NCI-H1694 (cell line): ENCODE results near the gene NRG3.

ENCODE experiments used
- DNase-seq: peaks from one replicate; lab custom pipeline; 2025; lab: John Stamatoyannopoulos, UW

The NRG3 gene

DNA sequence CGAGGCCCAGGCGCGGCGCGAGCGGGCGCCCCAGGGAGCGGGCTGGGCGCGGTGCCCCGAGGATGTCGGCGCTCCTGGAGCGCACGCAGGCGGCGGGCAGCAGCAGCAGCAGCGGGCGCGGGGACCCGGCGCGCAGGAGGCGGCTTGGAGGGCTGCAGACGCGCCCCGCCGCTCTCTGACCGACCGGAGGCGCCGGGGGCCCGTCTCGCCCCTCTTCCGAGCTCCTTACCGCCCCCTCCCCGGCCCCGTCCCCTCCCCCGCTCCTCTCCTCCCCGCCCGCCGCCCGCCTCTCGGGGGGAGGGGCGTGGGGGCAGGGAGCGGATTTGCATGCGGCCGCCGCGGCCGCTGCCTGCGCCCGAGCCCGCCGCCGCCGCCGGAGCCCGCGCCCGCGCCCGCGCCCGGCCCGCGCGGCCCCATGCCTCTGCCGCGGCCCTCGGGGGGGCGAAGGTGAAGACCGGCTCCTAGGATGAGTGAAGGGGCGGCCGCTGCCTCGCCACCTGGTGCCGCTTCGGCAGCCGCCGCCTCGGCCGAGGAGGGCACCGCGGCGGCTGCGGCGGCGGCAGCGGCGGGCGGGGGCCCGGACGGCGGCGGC lies at the start of gene NRG3:
Gene NRG3 (plus strand): TSS at position 320 of the 592 bp plus-strand sequence.
- no peak for DNase-seq

DNA sequence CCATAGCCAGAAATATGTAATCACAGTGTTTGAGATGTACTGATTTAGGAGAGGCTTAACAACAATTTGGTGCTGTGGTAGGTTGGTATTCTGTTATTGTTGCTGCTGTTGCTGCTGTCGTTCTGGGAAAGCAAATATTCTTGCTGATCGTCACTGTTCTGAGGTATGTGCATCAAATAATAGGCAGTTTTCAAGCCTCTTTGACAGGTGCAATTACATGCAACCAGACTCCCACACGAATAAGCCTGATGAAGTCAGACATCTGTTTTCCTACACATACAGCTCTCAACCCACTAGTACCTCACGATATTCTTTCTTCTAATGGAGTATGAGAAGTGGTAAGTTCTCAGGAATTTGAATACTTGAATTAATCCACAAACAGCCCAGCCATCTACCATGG lies 46.7 kb upstream of the NRG3 start:
- no peak for DNase-seq

DNA sequence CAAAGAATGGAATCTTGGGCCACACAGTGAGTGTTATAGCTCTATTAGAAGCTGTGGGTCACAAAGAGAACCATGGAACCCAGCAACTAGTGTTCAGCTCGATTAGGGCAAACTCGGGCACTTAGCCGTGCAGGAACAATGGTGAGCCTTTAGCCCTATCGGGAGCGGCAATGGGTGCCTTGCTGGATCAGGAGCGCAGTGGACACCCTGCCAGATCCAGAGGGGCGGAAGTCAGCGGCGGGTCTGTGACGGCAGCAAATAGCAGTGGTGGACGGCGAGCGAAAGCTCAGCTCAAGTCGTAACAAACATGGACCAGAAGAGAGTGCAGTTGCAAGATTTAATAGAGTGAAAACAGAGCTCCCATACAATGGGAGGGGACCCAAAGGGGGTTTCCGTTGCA lies 43.9 kb upstream of the NRG3 start:
- DNase-seq: no peak

DNA sequence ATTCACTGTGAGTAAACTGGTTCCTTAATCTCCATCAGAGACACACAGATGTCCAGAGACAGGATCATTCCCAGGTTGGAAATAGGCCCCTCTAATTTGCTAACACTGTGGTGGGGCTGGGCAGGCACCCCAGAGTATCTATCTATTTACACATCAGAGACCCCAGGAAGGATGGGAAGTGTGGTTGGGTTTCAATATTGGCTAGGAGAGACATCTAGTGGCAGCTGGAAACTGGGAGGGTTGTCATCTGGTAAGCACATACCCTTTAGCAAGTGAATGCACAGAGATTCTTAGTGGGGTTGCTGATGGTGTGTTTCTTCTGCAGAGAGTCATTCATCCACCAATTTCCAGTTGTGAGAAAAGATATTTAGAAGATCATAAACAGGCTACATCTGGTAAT lies 36.0 kb upstream of the NRG3 start:
- DNase-seq: no peak

DNA sequence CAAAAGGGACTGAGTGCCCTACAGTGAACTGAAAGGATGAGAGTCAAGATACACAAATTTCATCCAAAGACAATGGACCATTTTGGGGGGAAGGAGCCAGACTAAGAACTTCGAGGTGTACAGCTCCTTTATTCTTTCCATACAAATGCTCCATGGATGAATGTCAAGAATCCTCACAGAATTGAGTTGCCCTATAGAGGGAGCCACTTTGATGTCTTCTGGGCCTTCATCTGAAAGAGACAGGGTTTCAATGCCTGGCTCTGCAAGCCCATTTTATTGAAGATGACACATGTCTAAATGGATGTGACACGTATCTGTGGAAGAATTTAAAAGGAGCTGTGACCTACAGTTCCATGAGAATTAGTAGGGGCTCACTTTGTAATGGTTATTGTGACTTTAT lies 32.0 kb upstream of the NRG3 start:
- no peak for DNase-seq

DNA sequence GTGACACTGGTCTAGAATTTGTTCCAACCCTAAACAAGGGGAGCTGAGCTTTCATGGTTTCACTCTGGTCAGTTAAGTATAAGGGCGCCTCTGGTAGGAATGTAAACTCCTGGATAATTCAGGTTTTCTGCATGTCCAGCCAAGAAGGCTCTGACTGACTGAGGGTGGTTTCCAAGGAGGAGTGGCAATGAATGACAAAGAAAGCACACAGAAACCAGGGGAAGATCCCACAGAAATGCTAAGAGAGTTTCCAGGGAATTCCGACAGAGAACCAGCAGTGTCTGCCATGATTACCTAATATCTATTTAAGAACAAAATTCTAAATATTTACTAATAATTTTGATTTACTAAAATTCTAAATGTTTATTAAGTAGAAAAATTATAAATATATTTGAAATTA lies 27.3 kb upstream of the NRG3 start:
- DNase-seq: no peak

DNA sequence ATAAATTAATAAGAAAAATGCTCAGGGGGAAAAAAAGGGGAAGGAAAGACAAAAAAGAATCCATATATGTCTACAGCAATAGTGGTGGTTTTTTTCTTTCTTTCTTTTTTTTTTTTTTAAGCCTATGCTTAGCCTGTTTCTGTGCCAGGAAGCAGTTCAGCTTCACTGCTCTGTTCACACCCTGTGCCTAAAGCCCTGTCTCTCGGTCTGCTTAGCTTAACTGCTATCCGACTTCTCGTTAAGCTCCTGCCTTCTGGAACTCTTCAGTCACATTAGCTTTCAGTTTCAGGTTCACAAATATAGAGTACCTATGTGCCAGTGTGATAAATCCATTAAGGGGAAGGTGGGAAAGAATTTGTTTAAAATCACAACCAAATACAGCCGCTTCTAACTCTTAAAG lies 26.5 kb upstream of the NRG3 start:
- no peak for DNase-seq

DNA sequence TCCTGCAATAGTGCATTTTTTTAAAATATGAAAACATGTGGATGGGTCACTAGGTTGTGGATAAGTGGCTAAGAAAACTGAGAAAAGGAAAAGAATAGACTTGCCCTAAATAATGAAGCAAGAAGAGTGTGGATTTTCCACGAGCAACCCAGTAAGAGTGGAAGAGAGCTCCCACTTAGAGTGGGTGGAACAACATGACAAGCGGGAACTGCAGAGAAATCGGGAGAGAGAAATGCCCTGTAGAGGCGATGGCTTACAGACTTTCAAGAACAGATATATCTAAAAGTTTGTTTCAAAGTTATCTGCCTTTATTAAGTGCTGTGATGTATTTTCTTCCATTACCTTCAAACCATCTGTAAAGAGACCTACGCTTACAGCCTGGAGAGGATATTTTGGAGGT lies 26.1 kb upstream of the NRG3 start:
- no peak for DNase-seq

DNA sequence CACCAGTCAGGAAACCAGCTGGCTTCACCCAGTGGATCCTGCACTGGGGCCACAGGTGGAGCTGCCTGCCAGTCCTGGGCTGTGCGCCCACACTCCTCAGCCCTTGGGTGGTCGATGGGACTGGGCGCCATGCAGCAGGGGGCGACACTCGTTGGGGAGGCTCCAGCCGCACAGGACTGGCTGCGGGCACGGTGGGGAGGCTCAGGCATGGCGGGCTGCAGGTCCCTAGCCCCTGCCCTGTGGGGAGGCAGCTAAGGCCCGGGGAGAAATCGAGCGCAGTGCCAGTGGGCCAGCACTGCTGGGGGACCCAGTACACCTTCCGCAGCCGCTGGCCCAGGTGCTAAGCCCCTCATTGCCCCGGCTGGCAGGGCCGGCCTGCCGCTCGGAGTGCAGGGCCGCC lies 12.4 kb upstream of the NRG3 start:
- no peak for DNase-seq

DNA sequence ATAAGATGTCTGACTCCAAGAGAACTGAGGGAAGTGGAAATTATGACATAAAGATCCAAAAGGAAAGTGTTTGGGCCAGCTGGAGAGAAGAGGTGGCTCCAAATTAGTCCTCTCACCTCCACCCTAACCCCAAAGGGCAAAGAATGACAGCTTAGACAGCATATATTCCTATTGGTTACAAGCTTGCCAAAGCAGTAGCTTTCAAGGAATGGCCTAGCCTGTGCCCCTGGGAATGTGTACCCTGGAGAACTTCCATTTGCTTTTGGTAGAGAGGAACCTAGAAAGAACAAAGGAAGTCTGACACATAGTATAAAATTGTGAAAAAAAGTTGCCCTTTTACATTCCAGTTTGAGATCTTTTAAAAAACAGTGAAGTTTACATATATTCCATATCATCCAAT lies 11.2 kb upstream of the NRG3 start:
- no peak for DNase-seq

DNA sequence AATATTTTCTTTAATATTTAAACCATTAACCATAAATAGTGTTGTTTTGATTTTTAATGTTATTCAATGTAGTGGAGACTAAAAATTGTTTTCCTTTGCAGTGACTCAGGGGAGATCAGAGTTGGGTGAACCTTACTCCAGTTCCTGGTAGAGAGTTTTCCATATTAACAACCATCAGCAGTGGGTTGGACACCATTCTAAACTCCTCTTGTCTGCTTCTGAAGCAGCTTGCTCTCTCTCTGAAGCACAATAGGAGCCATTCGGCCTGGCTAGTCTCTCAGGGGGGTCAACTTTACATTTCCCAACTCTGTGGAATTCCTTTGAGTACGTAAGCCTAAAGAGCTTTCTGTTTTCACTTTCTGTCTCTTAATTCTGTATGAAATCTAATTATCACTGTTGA lies 9.4 kb upstream of the NRG3 start:
- DNase-seq: no peak

DNA sequence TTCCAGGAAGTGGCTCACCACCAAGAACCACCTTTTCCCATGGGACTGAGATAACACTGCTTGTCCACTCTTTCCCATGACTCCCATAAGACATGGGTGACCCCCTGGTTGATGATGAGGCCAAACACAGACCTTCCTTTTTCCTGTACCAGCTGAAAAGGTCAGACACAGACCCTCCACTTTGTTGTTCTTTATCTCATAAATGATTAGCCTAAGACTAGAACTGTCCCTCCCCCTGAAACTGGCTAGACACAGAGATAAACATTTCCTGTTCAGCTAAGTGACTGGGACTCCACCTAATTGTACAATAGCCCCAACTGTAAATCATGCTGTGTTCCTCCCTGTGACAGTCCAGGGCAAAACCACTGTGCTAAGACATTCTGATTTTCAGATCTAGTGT lies 8.2 kb upstream of the NRG3 start:
- no peak for DNase-seq

DNA sequence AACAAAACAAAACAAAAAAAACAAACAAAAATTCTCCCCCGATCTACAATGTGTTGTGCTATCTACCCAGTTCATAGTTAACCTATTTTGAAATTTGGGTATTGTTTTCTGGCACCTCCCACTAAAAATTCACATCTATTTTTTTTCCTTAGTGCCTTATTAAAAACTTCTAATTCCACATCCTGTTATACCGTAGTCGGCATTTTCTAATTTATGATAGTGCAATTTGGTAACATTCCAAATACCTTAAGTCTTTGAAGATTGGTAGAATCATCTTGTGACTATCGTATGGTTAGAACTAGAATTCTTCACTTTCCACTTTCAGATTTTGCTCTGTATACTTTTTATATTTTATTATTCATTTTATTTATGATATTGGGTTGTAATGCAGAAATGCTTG lies 4.5 kb upstream of the NRG3 start:
- no peak for DNase-seq

DNA sequence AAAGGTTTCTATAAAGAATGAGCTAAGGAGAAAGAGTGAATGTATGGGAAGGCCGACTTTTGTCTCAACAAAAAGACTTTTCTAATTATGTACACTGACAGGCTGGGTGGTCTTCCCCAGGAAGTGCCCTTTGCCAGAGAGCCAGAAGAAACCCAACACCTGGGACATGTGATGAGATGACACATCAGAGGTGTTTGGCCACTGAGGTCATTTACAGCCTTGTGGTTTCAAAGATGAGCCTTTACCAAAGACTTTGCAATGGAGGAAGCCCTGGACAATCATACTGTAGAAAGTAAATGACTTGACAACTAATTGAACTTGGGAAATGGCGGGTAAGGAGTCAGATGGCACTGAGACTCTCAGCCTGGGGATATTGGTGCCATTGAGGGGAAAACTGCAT lies 3.4 kb upstream of the NRG3 start:
- no peak for DNase-seq

DNA sequence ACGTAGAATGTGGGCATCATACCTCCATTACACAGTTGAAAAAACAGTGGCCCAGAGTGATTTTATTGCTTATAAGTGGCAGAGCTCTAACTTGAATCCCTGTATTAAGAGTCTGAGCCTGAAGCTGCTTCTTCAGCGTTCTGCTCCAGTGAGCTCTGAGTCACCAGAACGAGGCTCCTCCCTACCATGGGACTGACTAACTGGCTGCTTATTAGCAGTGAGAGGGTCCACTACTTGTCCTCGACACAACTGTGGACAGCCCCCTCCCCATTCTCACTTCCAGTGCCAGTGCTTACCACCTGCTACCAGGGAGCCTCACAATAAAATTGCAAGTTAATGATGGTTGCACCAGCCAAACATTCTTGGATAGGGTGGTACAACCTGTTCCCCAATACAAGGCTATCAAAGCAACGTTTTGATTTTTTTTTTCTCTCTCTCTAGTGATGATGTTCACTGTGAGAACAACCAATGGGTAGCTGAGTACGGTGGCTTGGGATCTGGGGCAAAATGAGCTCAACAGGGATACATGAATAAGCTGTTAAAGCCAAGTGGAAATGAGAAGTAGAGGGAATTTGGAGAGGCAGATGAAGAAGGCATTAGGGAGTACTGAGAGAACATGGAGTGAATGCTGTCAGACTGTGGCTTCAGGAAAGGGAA lies 2.7 kb upstream of the NRG3 start:
- no peak for DNase-seq

DNA sequence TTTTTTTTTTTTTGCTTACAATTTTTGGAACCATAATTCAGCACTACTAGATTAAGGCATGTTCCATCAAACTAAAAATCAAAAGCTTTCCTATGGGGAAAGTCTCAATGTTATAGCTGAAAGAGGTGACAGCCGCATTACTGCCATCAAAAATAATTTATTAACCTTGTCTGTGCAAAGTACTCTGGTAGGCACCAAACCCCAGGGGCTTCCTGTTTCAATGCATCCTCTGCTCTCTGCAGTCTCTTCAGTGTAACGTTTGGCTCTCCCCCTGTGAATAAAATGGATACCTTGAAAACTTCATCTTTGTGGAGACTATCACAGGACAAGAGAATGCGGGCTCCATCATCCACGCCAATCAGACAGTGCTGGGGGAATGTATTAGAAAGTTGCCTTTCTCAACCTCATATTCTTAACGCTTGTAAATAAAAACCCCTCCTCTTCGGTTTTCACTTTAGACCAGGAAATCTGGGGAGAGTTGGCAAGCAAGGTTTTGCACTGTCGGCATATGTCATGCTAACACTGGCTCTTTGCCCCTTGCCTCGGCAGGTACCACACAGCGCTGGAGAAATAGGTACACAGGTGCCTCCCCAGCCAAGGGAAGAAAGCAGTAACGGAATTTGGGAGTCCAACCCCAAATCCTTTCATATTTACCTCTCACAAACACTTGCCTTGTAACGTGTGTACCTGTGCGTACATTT lies 1.6 kb upstream of the NRG3 start:
- DNase-seq: no peak

DNA sequence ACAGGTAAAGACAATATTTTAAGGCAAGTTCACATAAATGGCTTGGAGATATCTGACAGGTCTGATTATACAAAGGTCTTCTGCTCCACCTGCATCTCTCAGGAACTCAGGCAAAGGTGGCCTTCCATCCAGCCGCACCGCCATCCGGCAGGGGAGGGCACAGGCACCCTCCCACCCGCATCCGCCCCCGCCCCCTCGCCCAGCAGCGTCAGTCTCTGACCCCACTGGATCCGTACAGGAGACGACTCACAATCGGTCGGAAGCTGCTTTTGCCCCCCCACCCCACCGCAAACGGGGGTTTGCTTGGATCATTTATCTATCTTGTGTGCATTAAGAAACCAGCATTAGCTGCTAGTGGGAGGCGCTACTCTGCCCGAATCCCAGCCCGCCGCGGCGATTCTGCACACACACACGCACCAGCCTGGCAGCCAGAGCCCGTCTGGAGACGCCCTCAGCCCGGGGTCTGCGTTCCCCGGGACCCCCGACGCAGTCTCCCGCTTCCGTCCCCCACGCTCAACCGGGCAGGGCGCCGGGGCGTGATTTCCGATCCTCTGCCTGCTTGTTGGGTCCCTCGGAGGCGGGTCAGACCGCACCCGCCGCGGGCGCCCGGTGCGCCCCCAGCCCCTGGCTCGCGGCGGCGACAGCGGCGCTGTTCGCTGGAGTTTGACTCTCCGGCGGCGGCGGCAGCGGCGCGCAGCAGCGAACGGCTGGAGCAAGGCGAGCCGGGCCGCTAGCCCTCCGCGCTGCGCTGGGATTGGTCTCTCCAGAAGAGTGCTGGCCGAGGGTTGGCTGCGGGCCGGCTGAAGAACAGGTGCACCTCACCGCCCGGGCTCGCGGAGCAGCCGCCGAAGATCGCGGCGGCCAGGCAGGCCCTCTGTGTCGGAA lies 820 bp upstream of the NRG3 start:
- DNase-seq: no peak

DNA sequence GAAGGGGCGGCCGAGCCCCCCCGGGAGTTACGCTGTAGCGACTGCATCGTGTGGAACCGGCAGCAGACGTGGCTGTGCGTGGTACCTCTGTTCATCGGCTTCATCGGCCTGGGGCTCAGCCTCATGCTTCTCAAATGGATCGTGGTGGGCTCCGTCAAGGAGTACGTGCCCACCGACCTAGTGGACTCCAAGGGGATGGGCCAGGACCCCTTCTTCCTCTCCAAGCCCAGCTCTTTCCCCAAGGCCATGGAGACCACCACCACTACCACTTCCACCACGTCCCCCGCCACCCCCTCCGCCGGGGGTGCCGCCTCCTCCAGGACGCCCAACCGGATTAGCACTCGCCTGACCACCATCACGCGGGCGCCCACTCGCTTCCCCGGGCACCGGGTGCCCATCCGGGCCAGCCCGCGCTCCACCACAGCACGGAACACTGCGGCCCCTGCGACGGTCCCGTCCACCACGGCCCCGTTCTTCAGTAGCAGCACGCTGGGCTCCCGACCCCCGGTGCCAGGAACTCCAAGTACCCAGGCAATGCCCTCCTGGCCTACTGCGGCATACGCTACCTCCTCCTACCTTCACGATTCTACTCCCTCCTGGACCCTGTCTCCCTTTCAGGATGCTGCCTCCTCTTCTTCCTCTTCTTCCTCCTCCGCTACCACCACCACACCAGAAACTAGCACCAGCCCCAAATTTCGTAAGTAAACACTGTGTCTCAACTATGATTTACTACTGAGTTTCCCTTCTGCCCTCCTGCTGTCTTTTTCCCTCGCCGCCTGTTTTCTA lies 666 bp downstream of the NRG3 start:
- DNase-seq: no peak

DNA sequence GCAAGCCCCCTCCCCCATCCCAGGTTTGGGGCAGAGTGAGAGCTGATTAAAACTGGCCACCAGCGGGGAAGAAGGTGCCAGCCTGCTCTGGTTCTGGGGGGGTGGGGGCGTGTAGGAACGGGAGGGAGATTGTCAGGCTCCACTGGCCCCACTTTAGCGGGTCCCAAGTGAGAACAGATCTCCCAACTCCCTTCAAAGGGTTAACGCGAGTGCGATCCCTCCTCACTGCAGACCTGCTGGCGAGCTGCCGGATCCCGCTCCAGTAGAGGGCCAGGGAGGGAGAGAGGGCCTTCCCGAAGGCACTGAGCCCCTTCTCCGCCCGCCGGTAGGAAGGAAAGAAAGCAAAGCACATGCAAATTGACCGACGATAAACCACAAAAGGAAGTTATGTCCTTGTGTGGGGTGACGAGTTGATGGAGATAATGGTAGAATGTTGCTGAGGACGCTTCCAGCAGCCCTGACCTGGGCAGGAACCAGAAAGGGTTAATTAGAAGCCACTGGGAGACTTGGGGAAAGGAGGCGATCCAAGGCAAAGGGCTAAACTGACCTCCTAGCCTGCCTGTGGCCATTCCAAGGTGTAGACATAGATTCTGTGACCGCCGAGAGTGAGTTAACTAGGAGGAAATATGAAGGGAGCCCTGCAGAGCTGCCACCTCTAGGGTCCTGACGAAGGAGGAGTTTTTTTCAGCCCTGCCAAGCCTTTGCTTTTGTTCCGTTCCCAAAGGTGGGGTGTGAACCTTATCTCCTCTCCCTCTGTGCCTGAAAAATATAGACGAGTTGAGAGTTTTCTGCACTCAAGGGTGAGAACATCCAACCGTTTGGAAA lies 1.5 kb downstream of the NRG3 start:
- DNase-seq: no peak

DNA sequence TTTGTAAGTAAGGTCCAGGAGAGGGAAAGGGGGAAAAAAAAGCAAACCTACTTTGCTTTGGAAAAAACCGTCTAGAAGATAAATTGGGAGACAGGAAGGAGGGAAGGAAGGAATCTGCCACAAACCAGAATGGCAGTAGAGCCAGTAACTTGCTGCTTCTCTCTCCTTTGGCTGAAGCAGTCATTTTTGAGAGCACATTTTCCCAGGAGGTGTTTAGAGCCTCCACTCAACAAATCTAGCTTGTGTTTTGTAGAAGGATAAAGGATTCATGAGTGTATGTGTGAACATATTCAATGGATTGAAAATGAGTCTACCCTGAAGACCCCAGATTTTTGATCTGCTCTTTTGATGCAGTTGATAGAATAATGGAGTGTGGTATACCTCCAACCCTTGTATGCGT lies 2.6 kb downstream of the NRG3 start:
- DNase-seq: no peak

DNA sequence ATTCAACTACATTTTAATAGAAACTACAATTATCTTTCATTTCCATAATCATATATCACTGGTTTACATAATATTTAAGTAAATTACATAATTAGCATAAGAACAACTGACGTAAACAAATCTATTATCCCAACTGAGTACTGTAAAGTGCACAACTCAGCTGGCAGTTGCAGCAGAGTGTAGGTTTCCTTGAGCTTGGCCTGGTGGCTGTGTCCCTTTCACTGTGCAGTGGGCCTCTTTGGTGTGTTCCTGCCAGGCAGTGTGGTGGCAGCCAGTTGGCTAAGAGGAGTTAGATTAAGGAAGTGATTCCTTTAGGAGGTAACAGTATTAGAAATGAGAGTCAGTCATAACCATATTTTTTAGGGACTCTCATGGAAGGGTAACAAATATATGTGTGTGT lies 7.0 kb downstream of the NRG3 start:
- no peak for DNase-seq
